CD8-positive, alpha-beta memory T cell (primary cell): Measurements from ENCODE around the gene STRIP1. TPM values are rescaled to one million over a fixed set of nuclear protein-coding genes. Genes with fewer than 3 reads are reported as not detected.

Experiments used
- CTCF ChIA-PET: fragments of 350-600 bp; sonication (Branson Sonifier 250); formaldehyde crosslinking; loops from one replicate; lab custom pipeline; 2021; ENCODE audit warnings: antibody characterized with exemption; lab: Charles Lee
- POLR2A ChIA-PET: fragments of 350-600 bp; sonication (Branson Sonifier 250); formaldehyde crosslinking; loops from one replicate; lab custom pipeline; 2021; ENCODE audit warnings: antibody characterized with exemption; lab: Charles Lee
- DNase-seq, 5 donors: peaks; one replicate each; pipeline versions ENCODE4 v3.0.0 to v3.0.0-alpha.2; 2020 to 2022; ENCODE audit warnings: mixed read lengths in 1 of 5
- H3K27ac ChIP-seq: one replicate; pipeline ENCODE4 v1.7.0; 2013; ENCODE audit warnings: low read depth, mild to moderate bottlenecking, low read length, moderate library complexity
- H3K27me3 ChIP-seq: 2 replicates; pipeline ENCODE4 v1.7.0; 2013; ENCODE audit warnings: low read length, mild to moderate bottlenecking; ENCODE audit not compliant: insufficient read depth, poor library complexity, severe bottlenecking
- H3K36me3 ChIP-seq: 2 replicates; pipeline ENCODE4 v1.7.0; 2013; ENCODE audit warnings: mild to moderate bottlenecking, low read length, moderate library complexity; ENCODE audit not compliant: insufficient read depth
- H3K4me1 ChIP-seq: 2 replicates; pipeline ENCODE4 v1.7.0; 2013; ENCODE audit warnings: mild to moderate bottlenecking, low read length, moderate library complexity; ENCODE audit not compliant: insufficient read depth
- H3K4me3 ChIP-seq: 2 replicates; pipeline ENCODE4 v1.7.0; 2013; ENCODE audit warnings: mild to moderate bottlenecking, low read length
- H3K9me3 ChIP-seq: 2 replicates; pipeline ENCODE4 v1.7.0; 2013; ENCODE audit warnings: mild to moderate bottlenecking, low read length
- H3K27ac Mint-ChIP-seq, 8 donors: one replicate each; pipeline ENCODE4 v1.8.0; 2020 to 2021; ENCODE audit warnings: mixed read lengths in 8 of 8, mild to moderate bottlenecking in 6 of 8, inconsistent platforms in 3 of 8, moderate library complexity in 3 of 8
- H3K27me3 Mint-ChIP-seq, 2 donors: one replicate each; pipeline ENCODE4 v1.8.0; 2020 to 2021; ENCODE audit warnings: mixed read lengths in 2 of 2, mild to moderate bottlenecking in 1 of 2, moderate library complexity in 1 of 2
- H3K36me3 Mint-ChIP-seq, 3 donors: one replicate each; pipeline ENCODE4 v1.8.0; 2020 to 2021; ENCODE audit warnings: mixed read lengths in 3 of 3, inconsistent platforms in 1 of 3, mild to moderate bottlenecking in 1 of 3
- H3K4me1 Mint-ChIP-seq, 3 donors: one replicate each; pipeline ENCODE4 v1.8.0; 2020 to 2021; ENCODE audit warnings: mixed read lengths in 3 of 3, inconsistent platforms in 1 of 3, mild to moderate bottlenecking in 1 of 3
- H3K4me3 Mint-ChIP-seq, 7 donors: one replicate each; pipeline ENCODE4 v1.8.0; 2020 to 2021; ENCODE audit warnings: mixed read lengths in 7 of 7, mild to moderate bottlenecking in 6 of 7, moderate library complexity in 4 of 7, inconsistent platforms in 2 of 7
- H3K9me3 Mint-ChIP-seq, 5 donors: one replicate each; pipeline ENCODE4 v1.8.0; 2020 to 2022; ENCODE audit warnings: mixed read lengths in 5 of 5, mild to moderate bottlenecking in 3 of 5, moderate library complexity in 2 of 5, inconsistent platforms in 1 of 5
- polyA plus RNA-seq: library from polyadenylated mRNA; unstranded; fragments of 300-500 nt; fragmentation: Illumina TruSeq; gene quantifications from one replicate; pipeline ENCODE4 v1.2.3, GENCODE V29; 2021
- total RNA-seq, 2 experiments: library from RNA; stranded (reverse); gene quantifications; one replicate each; pipeline ENCODE4 v1.2.3, GENCODE V29; 2021

Gene STRIP1
- total and polyA plus RNA-seq, 3 experiments from 2014 or later, result 27.7 to 37.3 (median 35.1) TPM

DNA sequence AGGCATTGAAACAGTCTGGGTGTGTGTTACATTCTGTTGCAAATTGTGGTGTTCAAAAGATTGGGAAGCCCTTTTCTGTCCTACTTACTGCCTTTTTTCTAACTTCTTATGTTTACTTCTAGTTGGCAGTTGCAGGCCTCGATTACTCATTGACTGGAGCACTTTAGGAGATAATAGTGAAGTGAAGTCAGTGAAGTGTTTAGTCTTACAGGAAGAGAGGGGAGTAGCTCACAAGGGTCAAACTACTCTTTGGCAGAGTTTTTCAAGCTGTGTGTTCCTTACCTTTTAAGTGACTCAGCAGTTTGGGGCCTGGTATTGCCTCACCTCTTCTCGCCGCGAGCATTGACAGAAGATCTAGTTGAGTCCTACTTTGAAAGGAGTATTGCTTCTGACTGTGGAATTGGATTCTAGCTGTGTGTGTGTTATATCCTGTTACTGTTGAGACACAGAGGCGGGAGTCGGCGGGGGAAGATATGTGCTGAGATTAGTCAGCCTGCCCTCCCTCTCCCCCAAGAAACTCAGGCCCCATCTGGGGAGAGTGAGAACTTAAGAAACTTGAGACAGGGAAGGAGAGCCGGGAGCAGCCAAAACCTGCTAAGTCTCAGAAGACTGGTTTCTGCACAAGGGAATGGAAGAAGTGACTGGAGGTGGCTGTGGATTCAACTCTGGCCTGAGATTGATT lies 30.5 kb upstream of the STRIP1 start:
- ChIA-PET POLR2A (no interaction called here), CTCF (interaction anchor here (2.4 kb wide), 1 partner anchor 19 kb away, joined by 8 read pairs; the partner anchor contains the start of gene AHCYL1)
- Histone ChIP-seq H3K36me3 (no peaks in the 10 kb centered on the region), H3K4me3 (no peak overlapping the region), H3K4me1 (peaks cover 16% of the 10 kb centered on the region), H3K9me3 (no peaks in the 10 kb centered on the region), H3K27me3 (no peaks in the 10 kb centered on the region), H3K27ac (peak overlapping the region; percentile 30)
- H3K4me3 Mint-ChIP-seq, result peak overlapping the region in 5 of 7 donors; percentile 20 to 64 (median 32)
- no peaks in the 10 kb centered on the region for H3K9me3 Mint-ChIP-seq
- H3K27ac Mint-ChIP-seq, result peak overlapping the region; percentile 7 to 88 (median 50)
- peaks cover 21 to 38% (median 29%) of the 10 kb centered on the region in 3 donors for H3K4me1 Mint-ChIP-seq
- no peaks in the 10 kb centered on the region for H3K27me3 Mint-ChIP-seq
- H3K36me3 Mint-ChIP-seq, result peaks cover 0 to 4% (median 3%) of the 10 kb centered on the region in 3 donors
- DNase-seq, result no peak

DNA sequence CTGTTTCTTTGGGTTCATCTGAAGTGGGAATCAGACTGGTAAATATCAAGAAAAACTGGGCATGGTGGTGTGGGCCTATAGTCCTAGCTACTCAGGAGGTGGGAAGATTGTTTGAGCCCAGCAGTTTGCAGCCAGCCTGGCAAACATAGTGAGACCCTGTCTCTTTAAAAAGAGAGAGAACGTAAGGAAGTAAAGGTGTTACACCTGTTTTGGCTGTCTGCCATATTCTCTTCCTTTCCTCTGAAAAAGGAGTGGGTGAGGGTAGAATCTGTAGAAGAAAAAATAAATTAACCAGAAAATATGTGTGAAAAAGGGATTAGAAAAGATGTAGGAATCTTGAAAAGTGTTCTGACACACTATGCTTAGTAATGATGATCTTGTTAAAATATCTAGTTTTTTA lies 29.8 kb upstream of the STRIP1 start:
- no peak overlapping the region for H3K4me3 ChIP-seq
- peaks cover 0 to 10% (median 10%) of the 10 kb centered on the region in 3 donors for H3K36me3 Mint-ChIP-seq
- peaks cover 21 to 38% (median 29%) of the 10 kb centered on the region in 3 donors for H3K4me1 Mint-ChIP-seq
- peak overlapping the region in 5 of 8 donors; percentile 30 to 88 (median 49) for H3K27ac Mint-ChIP-seq
- no peaks in the 10 kb centered on the region for H3K27me3 Mint-ChIP-seq
- no peaks in the 10 kb centered on the region for H3K27me3 ChIP-seq
- no peaks in the 10 kb centered on the region for H3K9me3 Mint-ChIP-seq
- H3K27ac ChIP-seq, result peak overlapping the region; percentile 30
- DNase-seq, result no peak
- CTCF ChIA-PET, result interaction anchor here (2.2 to 2.4 kb wide), 2 partner anchors 11 to 20 kb away, joined by 8 read pairs; partner anchors contain the start of gene AHCYL1
- POLR2A ChIA-PET, result no interaction called here
- H3K4me1 ChIP-seq, result peaks cover 16% of the 10 kb centered on the region
- H3K9me3 ChIP-seq, result no peaks in the 10 kb centered on the region
- H3K4me3 Mint-ChIP-seq, result peak overlapping the region in 3 of 7 donors; percentile 28 to 57 (median 32)
- no peaks in the 10 kb centered on the region for H3K36me3 ChIP-seq

DNA sequence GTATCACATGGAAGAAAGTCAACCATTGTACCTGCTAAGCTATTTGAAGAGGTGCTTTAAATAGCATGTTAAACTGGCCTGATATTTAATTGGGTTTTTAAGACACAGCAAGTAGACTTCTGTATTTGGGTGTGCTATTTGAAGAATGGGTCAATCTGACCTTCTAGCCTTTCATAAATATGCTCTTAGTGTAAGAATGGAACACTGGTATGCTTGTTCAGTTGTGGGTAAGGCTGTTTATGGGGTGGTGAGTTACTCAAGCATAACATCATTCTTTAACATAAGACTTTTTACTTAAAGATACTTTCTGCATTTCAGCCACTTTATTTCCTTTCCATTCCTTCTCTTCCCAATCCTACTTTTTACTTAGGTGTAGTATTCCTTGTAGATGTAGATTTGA lies 28.5 kb upstream of the STRIP1 start:
- Histone ChIP-seq H3K4me1 (peaks cover 16% of the 10 kb centered on the region), H3K36me3 (peaks cover 7% of the 10 kb centered on the region), H3K27ac (no peak overlapping the region), H3K4me3 (no peak overlapping the region), H3K27me3 (no peaks in the 10 kb centered on the region), H3K9me3 (no peaks in the 10 kb centered on the region)
- ChIA-PET CTCF (interaction anchor here (2.2 kb wide), 1 partner anchor 13 kb away, joined by 8 read pairs; no protein-coding TSS in a partner anchor), POLR2A (no interaction called here)
- Mint-ChIP-seq H3K4me3 (no peak overlapping the region), H3K9me3 (no peaks in the 10 kb centered on the region), H3K27me3 (no peaks in the 10 kb centered on the region), H3K4me1 (peaks cover 21 to 35% (median 29%) of the 10 kb centered on the region in 3 donors), H3K27ac (peak overlapping the region in 1 of 8 donors; percentile 7), H3K36me3 (peaks cover 0 to 22% (median 11%) of the 10 kb centered on the region in 3 donors)
- no peak for DNase-seq

DNA sequence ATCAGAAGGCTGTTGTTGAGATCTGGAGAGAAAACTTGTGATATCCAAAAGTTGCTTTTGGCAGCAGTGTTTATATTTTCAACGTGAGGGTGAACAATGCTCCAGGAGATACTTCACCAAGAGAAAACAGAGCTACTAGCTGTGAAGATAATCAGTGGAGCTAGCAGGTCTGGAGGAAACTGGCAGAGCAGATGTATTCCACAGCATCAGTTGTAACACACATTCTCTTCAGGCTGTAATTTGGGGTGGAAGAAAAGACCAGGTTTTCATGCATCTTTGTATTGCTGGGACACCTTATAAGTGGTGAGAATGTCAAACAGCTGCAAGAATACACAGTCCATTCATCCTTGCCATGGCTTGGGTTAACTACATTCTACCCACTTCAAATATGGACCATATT lies 27.9 kb upstream of the STRIP1 start:
- H3K36me3 ChIP-seq, result peaks cover 12% of the 10 kb centered on the region
- peak overlapping the region in 2 of 8 donors; percentile 7 to 43 for H3K27ac Mint-ChIP-seq
- peaks cover 16% of the 10 kb centered on the region for H3K4me1 ChIP-seq
- H3K27me3 ChIP-seq, result no peaks in the 10 kb centered on the region
- no peak overlapping the region for H3K4me3 Mint-ChIP-seq
- DNase-seq, result no peak
- no peaks in the 10 kb centered on the region for H3K9me3 ChIP-seq
- no peaks in the 10 kb centered on the region for H3K27me3 Mint-ChIP-seq
- H3K27ac ChIP-seq, result no peak overlapping the region
- peaks cover 21 to 37% (median 31%) of the 10 kb centered on the region in 3 donors for H3K4me1 Mint-ChIP-seq
- no peak overlapping the region for H3K4me3 ChIP-seq
- CTCF ChIA-PET, result interaction anchor here (0.9 to 2.2 kb wide), 4 partner anchors 13 to 216 kb away, joined by 3 to 8 read pairs (median 6); partner anchors contain the start of gene AHCYL1
- H3K36me3 Mint-ChIP-seq, result peaks cover 0 to 28% (median 14%) of the 10 kb centered on the region in 3 donors
- no peaks in the 10 kb centered on the region for H3K9me3 Mint-ChIP-seq
- POLR2A ChIA-PET, result no interaction called here

DNA sequence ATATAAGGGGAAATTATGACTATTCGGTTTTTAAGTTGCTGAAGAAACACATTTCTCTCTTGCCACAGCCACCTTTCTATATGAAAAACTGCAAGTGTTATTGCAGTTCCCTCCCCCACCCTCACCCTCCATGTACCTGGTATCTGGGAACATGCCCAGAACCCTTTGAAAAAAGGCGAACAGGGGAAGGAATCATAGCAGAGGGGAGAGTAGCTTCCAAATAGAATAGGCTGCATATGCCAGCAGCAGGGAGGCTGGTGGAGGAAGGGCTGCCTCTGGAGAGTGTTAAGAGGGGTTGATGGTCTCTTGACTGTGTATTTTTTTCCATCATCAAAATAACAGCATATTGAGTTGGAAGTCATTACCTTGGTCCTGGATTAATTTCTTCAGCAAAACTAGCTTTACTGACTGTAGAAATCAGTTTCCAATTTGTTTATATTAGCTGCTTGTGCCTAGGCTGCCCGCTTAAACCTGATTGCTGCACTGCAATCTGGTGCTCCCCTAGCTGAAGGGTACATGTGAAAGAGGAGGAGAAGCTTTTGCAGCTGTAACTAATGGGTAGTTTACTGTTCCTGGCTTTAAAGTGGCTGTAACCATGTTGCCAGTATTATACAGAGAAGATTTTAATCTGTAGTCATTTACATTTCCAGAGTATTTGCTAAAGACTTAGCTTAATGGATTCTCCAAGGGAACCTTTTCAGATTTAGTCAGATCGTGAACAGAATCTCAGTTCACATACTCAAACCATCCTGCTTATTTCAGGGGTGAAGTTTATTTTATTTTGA lies 27.2 kb upstream of the STRIP1 start:
- Mint-ChIP-seq H3K4me3 (no peak overlapping the region), H3K27me3 (no peaks in the 10 kb centered on the region), H3K4me1 (peaks cover 21 to 38% (median 33%) of the 10 kb centered on the region in 3 donors), H3K9me3 (no peaks in the 10 kb centered on the region), H3K27ac (peak overlapping the region in 1 of 8 donors; percentile 58), H3K36me3 (peaks cover 0 to 35% (median 18%) of the 10 kb centered on the region in 3 donors)
- peaks cover 16% of the 10 kb centered on the region for H3K4me1 ChIP-seq
- DNase-seq, result no peak
- CTCF ChIA-PET, result interaction anchor here (0.9 to 1.9 kb wide), 5 partner anchors 13 to 367 kb away, joined by 3 to 7 read pairs (median 3); partner anchors contain the start of gene AHCYL1
- H3K9me3 ChIP-seq, result no peaks in the 10 kb centered on the region
- no peak overlapping the region for H3K27ac ChIP-seq
- no peaks in the 10 kb centered on the region for H3K27me3 ChIP-seq
- H3K36me3 ChIP-seq, result peaks cover 18% of the 10 kb centered on the region
- POLR2A ChIA-PET, result interaction anchor here (0.6 to 1.1 kb wide), 3 partner anchors 9 to 1069 kb away, joined by 3 to 4 read pairs (median 3); no protein-coding TSS in a partner anchor
- no peak overlapping the region for H3K4me3 ChIP-seq

DNA sequence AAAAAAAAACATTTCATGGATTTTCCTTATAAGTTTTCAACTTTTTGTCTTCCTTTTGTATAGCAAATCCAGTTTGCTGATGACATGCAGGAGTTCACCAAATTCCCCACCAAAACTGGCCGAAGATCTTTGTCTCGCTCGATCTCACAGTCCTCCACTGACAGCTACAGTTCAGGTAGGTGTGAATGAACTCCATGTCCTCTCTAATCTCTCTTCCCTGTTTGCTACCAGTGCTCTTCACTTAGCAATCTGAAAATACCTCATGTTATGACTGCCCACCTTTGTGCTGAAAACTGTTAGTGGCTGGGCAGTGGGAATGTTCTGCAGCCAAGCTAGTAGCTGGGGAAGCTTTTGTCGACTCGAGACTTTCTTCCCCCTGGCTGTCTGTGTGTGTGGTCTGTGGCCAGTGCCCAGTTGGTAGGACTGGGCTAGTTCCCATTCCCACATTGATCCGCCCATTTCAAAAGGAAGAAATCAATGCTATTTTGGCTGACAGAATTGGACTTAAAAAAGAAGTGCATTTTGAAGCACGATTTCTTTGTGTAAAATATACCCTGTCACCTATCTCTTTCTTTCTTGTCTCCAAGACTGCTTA lies 25.4 kb upstream of the STRIP1 start:
- H3K4me3 ChIP-seq, result no peak overlapping the region
- Mint-ChIP-seq H3K4me3 (no peak overlapping the region), H3K27ac (no peak overlapping the region), H3K4me1 (peaks cover 11 to 24% (median 21%) of the 10 kb centered on the region in 3 donors), H3K27me3 (no peaks in the 10 kb centered on the region), H3K36me3 (peaks cover 4 to 46% (median 22%) of the 10 kb centered on the region in 3 donors), H3K9me3 (no peaks in the 10 kb centered on the region)
- DNase-seq, result no peak
- ChIA-PET POLR2A (no interaction called here), CTCF (interaction anchor here (1.1 kb wide), 1 partner anchor 20 kb away, joined by 4 read pairs; no protein-coding TSS in a partner anchor)
- H3K9me3 ChIP-seq, result no peaks in the 10 kb centered on the region
- peaks cover 13% of the 10 kb centered on the region for H3K4me1 ChIP-seq
- H3K27me3 ChIP-seq, result no peaks in the 10 kb centered on the region
- no peak overlapping the region for H3K27ac ChIP-seq
- peaks cover 21% of the 10 kb centered on the region for H3K36me3 ChIP-seq

DNA sequence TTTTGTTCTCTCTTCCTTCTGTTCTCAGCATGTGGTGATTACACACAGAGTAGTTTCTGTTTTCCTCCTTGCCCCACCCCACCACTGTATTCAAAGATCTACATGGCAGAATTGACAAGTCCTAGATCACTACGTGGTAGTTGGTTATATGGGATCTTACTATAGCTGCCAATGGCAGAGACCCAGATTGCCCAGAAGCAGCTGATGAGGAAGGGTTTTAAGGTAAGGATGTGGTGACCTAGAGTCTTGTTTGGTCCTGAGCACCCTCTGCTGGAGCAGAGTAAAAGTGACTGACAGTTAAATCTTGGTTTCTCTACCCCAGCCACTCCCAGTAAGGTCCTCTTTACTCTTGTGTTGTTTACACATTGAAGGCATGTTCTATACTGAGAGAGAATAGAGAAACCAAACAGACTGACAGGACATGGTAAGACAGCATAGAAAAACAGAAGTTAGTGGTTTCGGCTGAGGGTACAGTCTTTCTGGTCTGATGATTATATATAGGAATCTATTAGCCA lies 22.8 kb upstream of the STRIP1 start:
- peaks cover 8 to 70% (median 37%) of the 10 kb centered on the region in 3 donors for H3K36me3 Mint-ChIP-seq
- H3K4me3 ChIP-seq, result no peak overlapping the region
- no peaks in the 10 kb centered on the region for H3K27me3 ChIP-seq
- ChIA-PET CTCF (interaction anchor here (0.9 to 2.2 kb wide), 6 partner anchors 18 to 465 kb away, joined by 3 to 11 read pairs (median 4); partner anchors contain the start of gene AHCYL1), POLR2A (no interaction called here)
- H3K9me3 ChIP-seq, result no peaks in the 10 kb centered on the region
- no peaks in the 10 kb centered on the region for H3K4me1 ChIP-seq
- H3K4me3 Mint-ChIP-seq, result no peak overlapping the region
- H3K9me3 Mint-ChIP-seq, result no peaks in the 10 kb centered on the region
- H3K36me3 ChIP-seq, result peaks cover 40% of the 10 kb centered on the region
- peaks cover 0 to 4% (median 3%) of the 10 kb centered on the region in 3 donors for H3K4me1 Mint-ChIP-seq
- H3K27ac Mint-ChIP-seq, result peak overlapping the region in 5 of 8 donors; percentile 36 to 78 (median 70)
- peak in 1 of 5 donors; percentile 14 for DNase-seq
- H3K27ac ChIP-seq, result no peak overlapping the region
- no peaks in the 10 kb centered on the region for H3K27me3 Mint-ChIP-seq
